Upper lobe of left lung (tissue), 6 donors: Measurements from ENCODE around the gene WIPI1. TPM values are rescaled to one million over a fixed set of nuclear protein-coding genes. Genes with fewer than 3 reads are reported as not detected.

ENCODE experiments used
- ATAC-seq, 2 donors: fragments of 200-7000 bp; cut with Tn5 transposase; one replicate each; pipeline ENCODE4 v1.9.1; 2022; ENCODE audit warnings: mild to moderate bottlenecking in 2 of 2, moderate library complexity in 2 of 2; ENCODE audit not compliant: low FRiP score in 2 of 2
- DNase-seq, 2 donors: peaks; one replicate each; pipeline ENCODE4 v3.0.0-alpha.2; 2019 to 2020
- H3K27ac ChIP-seq, 4 donors: fragments of 200-600 bp; sonication (generic); one replicate each; pipeline ENCODE4 v1.5.1; 2016 to 2019
- H3K27me3 ChIP-seq, 4 donors: fragments of 200-600 bp; sonication (generic); one replicate each; pipeline ENCODE4 v1.5.1; 2017 to 2019
- H3K36me3 ChIP-seq, 4 donors: fragments of 200-600 bp; sonication (generic); one replicate each; pipeline ENCODE4 v1.5.1; 2016 to 2019
- H3K4me1 ChIP-seq, 4 donors: fragments of 200-600 bp; sonication (generic); one replicate each; pipeline ENCODE4 v1.5.1; 2018 to 2019
- H3K4me3 ChIP-seq, 4 donors: fragments of 200-600 bp; sonication (generic); one replicate each; pipeline ENCODE4 v1.5.1; 2017 to 2019; ENCODE audit warnings: mild to moderate bottlenecking in 2 of 4, moderate library complexity in 1 of 4
- H3K9me3 ChIP-seq, 4 donors: fragments of 200-600 bp; sonication (generic); one replicate each; pipeline ENCODE4 v1.5.1; 2018 to 2019
- EP300 ChIP-seq, 4 donors: sonication (generic); formaldehyde crosslinking; IDR thresholded peaks; one replicate each; pipeline ENCODE4 v1.5.1; 2017; ENCODE audit warnings: antibody characterized with exemption in 4 of 4, control low read depth in 2 of 4
- POLR2A ChIP-seq, 4 donors: fragments of 450-650 bp; IDR thresholded peaks; one replicate each; pipeline ENCODE4 v1.5.1; 2016 to 2017; ENCODE audit warnings: antibody characterized with exemption in 4 of 4, mild to moderate bottlenecking in 2 of 4
- POLR2AphosphoS5 ChIP-seq, 2 donors: sonication (generic); formaldehyde crosslinking; IDR thresholded peaks; one replicate each; pipeline ENCODE4 v1.5.1; 2017; ENCODE audit warnings: antibody characterized with exemption in 2 of 2
- WGBS, 2 donors: methylation state at CpG; one replicate each; pipeline ENCODE4 v1.1.5; 2017 to 2018; 5-methylcytosine and 5-hydroxymethylcytosine counted together
- total RNA-seq, 6 donors: library from RNA; depleted of rRNA in 4 of 6; stranded (reverse); fragments of >200 nt in 4 of 6; gene quantifications; one replicate each; pipeline versions ENCODE4 v1.1.0 to v1.2.1, GENCODE V29; 2016 to 2021
- TF ChIP-seq, protein P1 (sequence below), 6 experiments: fragments of 450-650 bp in 4 of 6; fragments of 200-600 bp in 2 of 6; sonication (generic) in 2 of 6; IDR thresholded peaks; one replicate each; pipeline ENCODE4 v1.5.1; 2016 to 2019; ENCODE audit warnings: antibody characterized with exemption in 6 of 6
- donor health status: DM: no; HTN: no; CAD: no; lungs with moderate emphysema.
- donor health status: DM: no; HTN: yes; CAD: no; lungs with severe emphysema.

The WIPI1 gene
- total RNA-seq, 6 donors from 2014 or later: 34.7 to 151 (median 44.4) TPM

DNA sequence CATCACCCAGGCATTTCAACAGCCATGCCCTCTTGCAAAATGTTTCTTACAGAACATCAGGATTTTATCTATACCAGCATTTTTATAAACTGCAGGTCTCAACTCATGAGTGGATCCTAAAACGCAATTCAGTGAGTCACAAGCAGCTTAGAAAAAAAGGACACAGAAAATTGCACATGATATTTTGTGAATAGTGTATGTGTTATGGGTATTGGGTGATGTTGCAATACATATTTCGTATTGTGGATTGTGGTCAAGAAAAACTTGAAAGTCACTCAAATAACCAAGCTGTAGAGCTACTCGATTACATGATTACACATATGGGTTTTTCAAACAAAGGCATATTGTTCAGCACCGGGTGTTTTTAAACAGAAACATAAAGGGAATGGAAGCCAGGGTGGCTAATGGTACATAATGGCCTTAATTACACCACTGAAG lies 1.4 kb downstream of the WIPI1 start:
- H3K27me3 ChIP-seq: no peaks in the 10 kb centered on the region
- 22 to 24% methylated on average over 4 of the region's 4 CpGs for WGBS, 2 donors
- H3K36me3 ChIP-seq: peaks cover 0 to 18% (median 6%) of the 10 kb centered on the region in 4 donors
- H3K4me3 ChIP-seq: peak overlapping the region in 3 of 4 donors; percentile 71 to 92 (median 75)
- no peak for TF ChIP-seq EP300 (IDR thresholded peaks at IDR 0.05)
- TF ChIP-seq POLR2A (IDR thresholded peaks at IDR 0.05): no peak
- peak in 1 of 2 donors; percentile 69 for TF ChIP-seq POLR2AphosphoS5 (IDR thresholded peaks at IDR 0.05)
- no peaks in the 10 kb centered on the region for H3K9me3 ChIP-seq
- peak in 1 of 2 donors; percentile 14 for ATAC-seq
- no peak for DNase-seq
- peak overlapping the region; percentile 92 to 97 (median 96) for H3K27ac ChIP-seq
- H3K4me1 ChIP-seq: peaks cover 26 to 42% (median 33%) of the 10 kb centered on the region in 4 donors

- H3K9me3 ChIP-seq: no peaks in the 10 kb centered on the region
- peaks cover 23 to 37% (median 27%) of the 10 kb centered on the region in 4 donors for H3K4me1 ChIP-seq
- H3K27me3 ChIP-seq: no peaks in the 10 kb centered on the region
- H3K36me3 ChIP-seq: peaks cover 12 to 36% (median 22%) of the 10 kb centered on the region in 4 donors
- 77 to 80% methylated on average over 5 of the region's 5 CpGs for WGBS, 2 donors
- peak overlapping the region in 1 of 4 donors; percentile 2 for H3K27ac ChIP-seq
- TF ChIP-seq EP300 (IDR thresholded peaks at IDR 0.05) (no peak), POLR2AphosphoS5 (IDR thresholded peaks at IDR 0.05) (no peak), POLR2A (IDR thresholded peaks at IDR 0.05) (no peak)
- TF ChIP-seq, protein P1, sequence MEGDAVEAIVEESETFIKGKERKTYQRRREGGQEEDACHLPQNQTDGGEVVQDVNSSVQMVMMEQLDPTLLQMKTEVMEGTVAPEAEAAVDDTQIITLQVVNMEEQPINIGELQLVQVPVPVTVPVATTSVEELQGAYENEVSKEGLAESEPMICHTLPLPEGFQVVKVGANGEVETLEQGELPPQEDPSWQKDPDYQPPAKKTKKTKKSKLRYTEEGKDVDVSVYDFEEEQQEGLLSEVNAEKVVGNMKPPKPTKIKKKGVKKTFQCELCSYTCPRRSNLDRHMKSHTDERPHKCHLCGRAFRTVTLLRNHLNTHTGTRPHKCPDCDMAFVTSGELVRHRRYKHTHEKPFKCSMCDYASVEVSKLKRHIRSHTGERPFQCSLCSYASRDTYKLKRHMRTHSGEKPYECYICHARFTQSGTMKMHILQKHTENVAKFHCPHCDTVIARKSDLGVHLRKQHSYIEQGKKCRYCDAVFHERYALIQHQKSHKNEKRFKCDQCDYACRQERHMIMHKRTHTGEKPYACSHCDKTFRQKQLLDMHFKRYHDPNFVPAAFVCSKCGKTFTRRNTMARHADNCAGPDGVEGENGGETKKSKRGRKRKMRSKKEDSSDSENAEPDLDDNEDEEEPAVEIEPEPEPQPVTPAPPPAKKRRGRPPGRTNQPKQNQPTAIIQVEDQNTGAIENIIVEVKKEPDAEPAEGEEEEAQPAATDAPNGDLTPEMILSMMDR (IDR thresholded peaks at IDR 0.05): no peak
- ATAC-seq (no peak), DNase-seq (no peak)
- no peak overlapping the region for H3K4me3 ChIP-seq
These were observed 3.2 kb downstream of the WIPI1 start for GRCh38 chr17:68453991-68454665.

DNA sequence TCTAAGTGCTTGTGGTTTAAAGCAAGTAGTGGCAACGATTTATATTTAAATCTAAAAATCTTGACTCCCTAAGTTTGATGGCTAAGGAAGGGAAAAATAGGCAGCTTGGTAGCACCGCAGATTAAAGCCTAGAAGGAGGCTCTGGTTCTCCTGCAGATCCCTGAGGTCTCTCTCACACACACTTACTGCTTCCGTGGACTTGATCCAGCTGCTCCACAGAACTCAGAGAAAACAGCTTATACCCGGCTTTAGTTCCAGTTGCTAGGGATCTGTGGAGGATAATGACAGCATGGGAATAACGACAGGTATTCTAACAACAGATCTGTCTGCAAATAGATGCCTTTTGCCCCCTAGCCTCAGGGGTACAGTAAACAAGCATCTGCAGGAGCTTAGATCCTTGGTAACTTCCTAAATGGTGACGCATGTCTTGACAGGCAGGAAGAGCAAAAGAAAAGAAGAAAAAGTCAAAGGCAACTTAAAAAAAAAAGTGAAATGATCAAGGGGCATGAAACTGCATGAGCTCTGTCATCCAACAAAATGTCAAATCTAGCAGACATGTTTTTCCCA lies 4.5 kb downstream of the WIPI1 start:
- Histone ChIP-seq H3K27me3 (no peaks in the 10 kb centered on the region), H3K36me3 (peaks cover 17 to 49% (median 29%) of the 10 kb centered on the region in 4 donors), H3K27ac (peak overlapping the region in 1 of 4 donors; percentile 2), H3K4me1 (peaks cover 14 to 31% (median 21%) of the 10 kb centered on the region in 4 donors), H3K4me3 (no peak overlapping the region), H3K9me3 (no peaks in the 10 kb centered on the region)
- 58 to 63% methylated on average over 6 of the region's 6 CpGs for WGBS, 2 donors
- DNase-seq: no peak
- no peak for ATAC-seq
- no peak for TF ChIP-seq POLR2A (IDR thresholded peaks at IDR 0.05)
- TF ChIP-seq, protein P1 (IDR thresholded peaks at IDR 0.05): no peak
- no peak for TF ChIP-seq EP300 (IDR thresholded peaks at IDR 0.05)
- no peak for TF ChIP-seq POLR2AphosphoS5 (IDR thresholded peaks at IDR 0.05)

DNA sequence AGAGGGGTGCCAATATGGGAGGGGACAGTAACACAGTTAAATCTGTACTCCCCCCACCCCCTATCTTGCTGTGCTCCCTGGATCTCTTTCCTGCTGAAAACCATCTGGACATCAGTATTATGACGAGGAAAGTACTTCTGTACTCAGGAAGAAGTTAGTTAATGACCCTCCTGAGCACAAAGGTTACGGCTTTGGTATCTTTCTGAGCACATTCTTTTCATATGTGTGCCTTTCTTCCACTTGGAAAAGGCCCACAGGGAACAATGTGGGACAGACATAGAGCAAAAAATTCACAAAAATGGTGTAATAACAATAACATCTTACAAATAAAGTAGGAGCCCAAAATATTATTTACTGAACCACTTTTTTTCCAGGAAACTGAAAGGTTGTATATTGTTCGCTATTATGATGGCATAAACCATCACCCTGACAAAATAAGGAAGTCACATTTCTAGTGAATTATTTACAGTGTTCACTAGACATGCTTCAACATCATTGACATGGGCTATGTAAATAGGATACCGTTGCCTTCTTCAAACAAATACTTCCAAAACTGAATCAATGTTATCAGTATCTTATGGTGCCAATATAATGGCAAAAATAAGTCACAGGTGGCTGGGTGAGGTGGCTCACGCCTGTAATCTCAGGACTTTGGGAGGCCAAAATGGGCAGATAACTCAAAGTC lies 5.5 kb downstream of the WIPI1 start:
- DNase-seq: no peak
- TF ChIP-seq POLR2A (IDR thresholded peaks at IDR 0.05) (no peak), EP300 (IDR thresholded peaks at IDR 0.05) (no peak), POLR2AphosphoS5 (IDR thresholded peaks at IDR 0.05) (no peak)
- TF ChIP-seq, protein P1 (IDR thresholded peaks at IDR 0.05): no peak
- peaks cover 14 to 31% (median 21%) of the 10 kb centered on the region in 4 donors for H3K4me1 ChIP-seq
- peaks cover 22 to 59% (median 36%) of the 10 kb centered on the region in 4 donors for H3K36me3 ChIP-seq
- H3K27me3 ChIP-seq: no peaks in the 10 kb centered on the region
- H3K27ac ChIP-seq: peak overlapping the region in 1 of 4 donors; percentile 18
- ATAC-seq: no peak
- 64 to 71% methylated on average over 5 of the region's 5 CpGs for WGBS, 2 donors
- H3K4me3 ChIP-seq: no peak overlapping the region
- H3K9me3 ChIP-seq: no peaks in the 10 kb centered on the region

DNA sequence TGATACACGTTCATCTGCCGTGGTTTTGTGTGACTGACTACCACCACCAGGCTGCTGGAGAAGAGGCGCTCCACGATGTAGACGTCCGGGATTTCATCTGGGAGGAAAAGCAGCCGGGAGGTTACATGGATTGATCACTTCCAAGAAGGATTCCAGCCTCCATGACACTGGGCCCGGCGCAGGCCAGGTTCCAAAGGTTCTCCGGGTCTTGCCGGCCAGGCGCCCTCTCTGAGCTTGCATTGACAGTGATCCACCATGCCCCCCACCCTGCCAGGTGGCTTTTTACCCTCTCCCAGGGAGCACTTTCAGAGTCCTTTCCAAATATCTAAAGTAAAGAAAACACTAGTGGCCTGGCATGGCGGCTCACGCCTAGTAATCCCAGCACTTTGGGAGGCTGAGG lies 6.5 kb downstream of the WIPI1 start:
- H3K27ac ChIP-seq: no peak overlapping the region
- peaks cover 6 to 26% (median 13%) of the 10 kb centered on the region in 4 donors for H3K4me1 ChIP-seq
- H3K9me3 ChIP-seq: no peaks in the 10 kb centered on the region
- ATAC-seq (no peak), DNase-seq (peak in 1 of 2 donors; percentile 53)
- TF ChIP-seq POLR2AphosphoS5 (IDR thresholded peaks at IDR 0.05) (no peak), EP300 (IDR thresholded peaks at IDR 0.05) (no peak), POLR2A (IDR thresholded peaks at IDR 0.05) (no peak)
- TF ChIP-seq, protein P1 (IDR thresholded peaks at IDR 0.05): no peak
- 95 to 96% methylated on average over 12 to 13 of the region's 14 CpGs for WGBS, 2 donors
- no peaks in the 10 kb centered on the region for H3K27me3 ChIP-seq
- H3K36me3 ChIP-seq: peaks cover 23 to 69% (median 44%) of the 10 kb centered on the region in 4 donors
- H3K4me3 ChIP-seq: no peak overlapping the region
